Subcutaneous adipose tissue (tissue), 4 donors: ENCODE data around the gene SDC1. TPM values are rescaled to one million over a fixed set of nuclear protein-coding genes. Genes with fewer than 3 reads are reported as not detected.

ENCODE experiments used
- CTCF ChIP-seq: fragments of 450-650 bp; IDR thresholded peaks from one replicate; pipeline ENCODE4 v1.5.1; 2016; ENCODE audit warnings: low read depth, mild to moderate bottlenecking, control low read depth, antibody characterized with exemption, moderate library complexity
- total RNA-seq, 4 donors: library from RNA; depleted of rRNA; stranded (reverse); fragments of >200 nt; gene quantifications; one replicate each; pipeline ENCODE4 v1.1.0, GENCODE V29; 2016

The SDC1 gene
- total RNA-seq, 4 donors from 2014 or later: 2.4 to 27.5 (median 3.8) TPM

GRCh38 chr2:20177556-20178248 lies 47.2 kb downstream of the SDC1 start:
- TF ChIP-seq CTCF: no peak

GRCh38 chr2:20176760-20177159 lies 48.2 kb downstream of the SDC1 start:
- no peak for TF ChIP-seq CTCF

- TF ChIP-seq CTCF: no peak
These were observed 49.0 kb downstream of the SDC1 start for GRCh38 chr2:20175931-20176330.

GRCh38 chr2:20175267-20175666 lies 49.7 kb downstream of the SDC1 start:
- no peak for TF ChIP-seq CTCF

- no peak for TF ChIP-seq CTCF
These were observed 50.5 kb downstream of the SDC1 start for GRCh38 chr2:20174410-20174809.

GRCh38 chr2:20173496-20174402 lies 51.2 kb downstream of the SDC1 start:
- TF ChIP-seq CTCF: no peak

GRCh38 chr2:20173064-20173463 lies 51.9 kb downstream of the SDC1 start:
- TF ChIP-seq CTCF: no peak
